HEK293 (cell line): ENCODE results near the gene ADAMTS2.

Experiments used
- CTCF ChIA-PET: fragments of 350-600 bp; formaldehyde crosslinking; extraction: SDS; loops from one replicate; lab custom pipeline; 2021; ENCODE audit warnings: antibody characterized with exemption; lab: Yijun Ruan, JAX
- POLR2A ChIA-PET: fragments of 300-600 bp; formaldehyde crosslinking; extraction: SDS; loops from one replicate; lab custom pipeline; 2020; ENCODE audit warnings: antibody characterized with exemption, inconsistent platforms; lab: Yijun Ruan, JAX
- H3K27ac ChIP-seq: fragments of 200-500 bp; sonication (Bioruptor generic); 2 replicates; pipeline ENCODE4 v1.5.1; 2014; ENCODE audit warnings: low read depth, low read length, control low read depth, inconsistent platforms; ENCODE audit errors: extremely low read depth
- H3K36me3 ChIP-seq, 2 experiments: fragments of 200-500 bp in 1 of 2; sonication (Bioruptor generic) in 1 of 2; 1 replicate in 1 of 2; 2 replicates in 1 of 2; pipeline ENCODE4 v1.5.1; 2014 to 2017; ENCODE audit warnings: inconsistent platforms in 2 of 2, low read length in 2 of 2; ENCODE audit not compliant: control insufficient read depth in 2 of 2, insufficient read depth in 1 of 2
- H3K4me1 ChIP-seq: fragments of 200-500 bp; sonication (Bioruptor generic); 2 replicates; pipeline ENCODE4 v1.5.1; 2014; ENCODE audit warnings: mild to moderate bottlenecking, low read length, inconsistent platforms; ENCODE audit not compliant: control insufficient read depth, insufficient read depth
- H3K4me3 ChIP-seq: 2 replicates; pipeline ENCODE4 v1.5.1; 2011; ENCODE audit warnings: low read depth, mild to moderate bottlenecking, control low read depth, low read length, moderate library complexity
- H3K9me3 ChIP-seq: fragments of 200-500 bp; sonication (Bioruptor generic); 2 replicates; pipeline ENCODE4 v1.5.1; 2014; ENCODE audit warnings: low read depth, low read length, inconsistent platforms; ENCODE audit not compliant: control insufficient read depth, insufficient read depth
- BCL11B ChIP-seq: fragments of 450-650 bp; formaldehyde crosslinking; IDR thresholded peaks from 2 replicates; pipeline ENCODE4 v1.5.1; 2016; ENCODE audit warnings: low read depth, missing biosample characterization, missing genetic modification characterization
- FEZF1 ChIP-seq: fragments of 450-650 bp; formaldehyde crosslinking; IDR thresholded peaks from 2 replicates; pipeline ENCODE4 v1.5.1; 2016; ENCODE audit warnings: missing biosample characterization, missing genetic modification characterization
- GLI4 ChIP-seq: fragments of 450-650 bp; formaldehyde crosslinking; IDR thresholded peaks from 2 replicates; pipeline ENCODE4 v1.5.1; 2016; ENCODE audit warnings: missing biosample characterization, missing genetic modification characterization
- GLIS1 ChIP-seq: fragments of 450-650 bp; formaldehyde crosslinking; IDR thresholded peaks from 2 replicates; pipeline ENCODE4 v1.5.1; 2016; ENCODE audit warnings: missing biosample characterization, missing genetic modification characterization
- KLF8 ChIP-seq: fragments of 450-650 bp; formaldehyde crosslinking; IDR thresholded peaks from 2 replicates; pipeline ENCODE4 v1.5.1; 2016; ENCODE audit warnings: missing biosample characterization, missing genetic modification characterization
- PRDM1 ChIP-seq: fragments of 450-650 bp; formaldehyde crosslinking; IDR thresholded peaks from 2 replicates; pipeline ENCODE4; 2016; ENCODE audit warnings: missing biosample characterization, missing genetic modification characterization
- ZBTB49 ChIP-seq: fragments of 450-650 bp; formaldehyde crosslinking; IDR thresholded peaks from 2 replicates; pipeline ENCODE4 v1.5.1; 2016; ENCODE audit warnings: missing biosample characterization, missing genetic modification characterization, low read depth
- ZFHX2 ChIP-seq: fragments of 450-650 bp; formaldehyde crosslinking; conservative IDR thresholded peaks from 2 replicates; pipeline ENCODE4 v1.5.1; 2016; ENCODE audit warnings: missing biosample characterization, missing genetic modification characterization
- ZNF155 ChIP-seq: fragments of 450-650 bp; formaldehyde crosslinking; IDR thresholded peaks from 2 replicates; pipeline ENCODE4 v1.5.1; 2016; ENCODE audit warnings: missing biosample characterization, missing genetic modification characterization
- ZNF202 ChIP-seq: fragments of 450-650 bp; formaldehyde crosslinking; IDR thresholded peaks from 2 replicates; pipeline ENCODE4 v1.5.1; 2016; ENCODE audit warnings: missing biosample characterization, missing genetic modification characterization, borderline replicate concordance
- ZNF248 ChIP-seq: fragments of 450-650 bp; formaldehyde crosslinking; IDR thresholded peaks from 2 replicates; pipeline ENCODE4 v1.5.1; 2017; ENCODE audit warnings: missing biosample characterization, missing genetic modification characterization
- ZNF280C ChIP-seq: fragments of 450-650 bp; formaldehyde crosslinking; IDR thresholded peaks from 2 replicates; pipeline ENCODE4 v1.5.1; 2016; ENCODE audit warnings: missing biosample characterization, missing genetic modification characterization
- ZNF426 ChIP-seq: fragments of 450-650 bp; formaldehyde crosslinking; IDR thresholded peaks from 2 replicates; pipeline ENCODE4 v1.5.1; 2017; ENCODE audit warnings: missing biosample characterization, missing genetic modification characterization, mild to moderate bottlenecking, inconsistent platforms, moderate library complexity
- ZNF449 ChIP-seq: fragments of 450-650 bp; formaldehyde crosslinking; IDR thresholded peaks from 2 replicates; pipeline ENCODE4 v1.5.1; 2017; ENCODE audit warnings: missing biosample characterization, mild to moderate bottlenecking, missing genetic modification characterization, moderate library complexity
- ZNF530 ChIP-seq: fragments of 450-650 bp; formaldehyde crosslinking; IDR thresholded peaks from 2 replicates; pipeline ENCODE4 v1.5.1; 2016; ENCODE audit warnings: low read depth, missing biosample characterization, missing genetic modification characterization
- ZNF585B ChIP-seq: fragments of 450-650 bp; formaldehyde crosslinking; IDR thresholded peaks from 2 replicates; pipeline ENCODE4 v1.5.1; 2016; ENCODE audit warnings: missing biosample characterization, missing genetic modification characterization
- ZNF654 ChIP-seq: fragments of 450-650 bp; formaldehyde crosslinking; IDR thresholded peaks from 2 replicates; pipeline ENCODE4 v1.5.1; 2016; ENCODE audit warnings: low read depth, missing biosample characterization, missing genetic modification characterization
- ZNF701 ChIP-seq: fragments of 450-650 bp; formaldehyde crosslinking; IDR thresholded peaks from 2 replicates; pipeline ENCODE4 v1.5.1; 2016; ENCODE audit warnings: missing biosample characterization, missing genetic modification characterization
- ZNF747 ChIP-seq: fragments of 450-650 bp; formaldehyde crosslinking; IDR thresholded peaks from 2 replicates; pipeline ENCODE4 v1.5.1; 2016; ENCODE audit warnings: missing biosample characterization, missing genetic modification characterization
- ZNF777 ChIP-seq: fragments of 450-650 bp; formaldehyde crosslinking; IDR thresholded peaks from 2 replicates; pipeline ENCODE4 v1.5.1; 2017; ENCODE audit warnings: missing biosample characterization, missing genetic modification characterization, borderline replicate concordance

Gene ADAMTS2

GRCh38 chr5:179375236-179375685 is 30.0 kb upstream of the ADAMTS2 start:
- Histone ChIP-seq H3K4me1 (no peaks in the 10 kb centered on the region), H3K9me3 (no peaks in the 10 kb centered on the region), H3K4me3 (no peak overlapping the region), H3K36me3 (no peaks in the 10 kb centered on the region), H3K27ac (no peak overlapping the region)
- ChIA-PET POLR2A (no interaction called here), CTCF (interaction anchor here (0.5 kb wide), 1 partner anchor 27 kb away, joined by 4 read pairs; no protein-coding TSS in a partner anchor)
- TF ChIP-seq ZNF530 (no peak), ZBTB49 (no peak), ZNF202 (tag by site-specific recombination) (no peak), ZNF585B (tag by site-specific recombination) (no peak), ZNF777 (tag by site-specific recombination) (no peak), GLIS1 (peak; percentile 34; the same call in 1 of the 2 replicates), KLF8 (tag by site-specific recombination) (no peak), BCL11B (no peak), ZFHX2 (peak; percentile 25)
- TF ChIP-seq, all 188 proteins: peak for 2

- POLR2A ChIA-PET = no interaction called here
- Histone ChIP-seq H3K9me3 (no peaks in the 10 kb centered on the region), H3K27ac (no peak overlapping the region), H3K4me1 (no peaks in the 10 kb centered on the region), H3K36me3 (no peaks in the 10 kb centered on the region), H3K4me3 (no peak overlapping the region)
- no peak for TF ChIP-seq PRDM1 (tag by site-specific recombination)
- TF ChIP-seq GLI4 (tag by site-specific recombination) = no peak
- TF ChIP-seq ZNF701 (tag by site-specific recombination) = no peak
- TF ChIP-seq ZNF654 (tag by site-specific recombination) = no peak
- no peak for TF ChIP-seq FEZF1
- no peak for TF ChIP-seq ZNF155
- no peak for TF ChIP-seq ZNF280C (tag by site-specific recombination)
- no peak for TF ChIP-seq ZNF202 (tag by site-specific recombination)
- TF ChIP-seq ZNF747 (tag by site-specific recombination) = no peak
- no peak for TF ChIP-seq ZNF426 (tag by site-specific recombination)
- no peak for TF ChIP-seq ZNF449 (tag by site-specific recombination)
- TF ChIP-seq ZNF248 (tag by site-specific recombination) = no peak
- CTCF ChIA-PET = interaction anchor here (0.5 kb wide), 1 partner anchor 27 kb away, joined by 4 read pairs; no protein-coding TSS in a partner anchor
Observed at GRCh38 chr5:179374506-179375235, 29.4 kb upstream of the ADAMTS2 start.
